Measurements from ENCODE around the gene MINDY3. TPM values are rescaled to one million over a fixed set of nuclear protein-coding genes. Genes with fewer than 3 reads are reported as not detected.

Gene MINDY3
- total RNA-seq, 2 experiments from 2014 or later = 22.3 to 26.0 TPM

DNA sequence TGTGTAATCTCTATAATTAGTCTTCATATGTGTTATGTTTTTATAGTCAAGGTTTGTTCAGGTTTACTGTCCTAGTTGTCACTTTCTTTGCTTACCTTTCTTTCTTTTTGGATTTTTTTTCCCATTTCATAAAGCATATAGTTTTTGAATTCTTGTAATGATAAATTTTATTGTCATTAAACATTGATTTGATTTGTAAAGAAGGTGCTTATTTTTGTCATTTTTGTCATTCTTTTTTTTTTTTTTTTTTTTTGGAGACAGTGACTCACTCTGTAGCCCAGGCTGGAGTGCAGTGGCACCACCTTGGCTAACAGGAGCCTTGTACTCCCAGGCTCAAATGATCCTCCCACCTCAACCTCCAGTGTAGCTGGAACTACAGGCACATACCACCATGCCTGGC, 9.6 kb upstream of the MINDY3 start:
- Mint-ChIP-seq H3K27ac (no peak overlapping the region), H3K27me3 (peaks cover 73% of the 10 kb centered on the region), H3K36me3 (ENCODE audit: low read depth) (no peaks in the 10 kb centered on the region), H3K4me1 (no peaks in the 10 kb centered on the region), H3K9me3 (peaks cover 3% of the 10 kb centered on the region), H3K4me3 (no peak overlapping the region)
- ChIA-PET POLR2A (no interaction called here), CTCF (no interaction called here)
- DNase-seq = no peak

GRCh38 chr10:15868006-15868405, 7.7 kb upstream of the MINDY3 start:
- H3K27ac Mint-ChIP-seq = no peak overlapping the region
- POLR2A ChIA-PET = no interaction called here
- H3K27me3 Mint-ChIP-seq = peaks cover 70% of the 10 kb centered on the region
- H3K36me3 Mint-ChIP-seq (ENCODE audit: low read depth) = no peaks in the 10 kb centered on the region
- no peak overlapping the region for H3K4me3 Mint-ChIP-seq
- no peaks in the 10 kb centered on the region for H3K4me1 Mint-ChIP-seq
- CTCF ChIA-PET = no interaction called here
- no peak for DNase-seq
- peaks cover under 1% of the 10 kb centered on the region for H3K9me3 Mint-ChIP-seq

DNA sequence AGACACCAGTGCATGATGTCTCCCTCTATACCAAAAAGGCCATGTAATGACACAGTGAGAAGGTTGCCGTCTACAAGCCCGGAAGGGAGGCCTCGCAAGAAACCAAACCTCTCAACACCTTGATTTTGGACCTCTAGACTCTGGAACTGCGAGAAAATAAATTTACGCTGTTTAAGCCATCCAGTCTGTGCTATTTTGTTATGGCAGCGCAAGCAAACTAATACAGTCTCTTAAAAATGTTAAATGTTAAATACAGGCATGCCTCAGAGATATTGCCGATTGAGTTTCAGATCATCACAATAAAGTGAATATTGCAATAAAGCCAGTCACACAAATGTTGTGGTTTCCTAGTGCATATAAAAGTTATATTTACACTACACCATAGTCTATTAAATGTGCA, 5.0 kb upstream of the MINDY3 start:
- no peak overlapping the region for H3K4me3 Mint-ChIP-seq
- peaks cover 5% of the 10 kb centered on the region for H3K36me3 Mint-ChIP-seq (ENCODE audit: low read depth)

GRCh38 chr10:15864419-15864818, 4.1 kb upstream of the MINDY3 start:
- ChIA-PET CTCF (no interaction called here), POLR2A (no interaction called here)
- DNase-seq = no peak
- Mint-ChIP-seq H3K4me3 (no peak overlapping the region), H3K27me3 (peaks cover 55% of the 10 kb centered on the region), H3K27ac (no peak overlapping the region), H3K36me3 (ENCODE audit: low read depth) (peaks cover 9% of the 10 kb centered on the region), H3K9me3 (peaks cover 4% of the 10 kb centered on the region), H3K4me1 (peaks cover 11% of the 10 kb centered on the region)

More for the DNA sequence above, 5.0 kb upstream of the MINDY3 start:
- ChIA-PET CTCF (no interaction called here), POLR2A (no interaction called here)
- peaks cover 59% of the 10 kb centered on the region for H3K27me3 Mint-ChIP-seq
- H3K4me1 Mint-ChIP-seq = peaks cover 6% of the 10 kb centered on the region
- H3K27ac Mint-ChIP-seq = no peak overlapping the region
- no peak for DNase-seq
- peaks cover 4% of the 10 kb centered on the region for H3K9me3 Mint-ChIP-seq

- POLR2A ChIA-PET = no interaction called here
- Mint-ChIP-seq H3K4me3 (no peak overlapping the region), H3K27ac (no peak overlapping the region), H3K36me3 (ENCODE audit: low read depth) (peaks cover 9% of the 10 kb centered on the region), H3K27me3 (peaks cover 54% of the 10 kb centered on the region), H3K9me3 (peaks cover 4% of the 10 kb centered on the region), H3K4me1 (peaks cover 15% of the 10 kb centered on the region)
- CTCF ChIA-PET = no interaction called here
- DNase-seq = no peak
Measured at GRCh38 chr10:15863733-15864132, 3.4 kb upstream of the MINDY3 start.

DNA sequence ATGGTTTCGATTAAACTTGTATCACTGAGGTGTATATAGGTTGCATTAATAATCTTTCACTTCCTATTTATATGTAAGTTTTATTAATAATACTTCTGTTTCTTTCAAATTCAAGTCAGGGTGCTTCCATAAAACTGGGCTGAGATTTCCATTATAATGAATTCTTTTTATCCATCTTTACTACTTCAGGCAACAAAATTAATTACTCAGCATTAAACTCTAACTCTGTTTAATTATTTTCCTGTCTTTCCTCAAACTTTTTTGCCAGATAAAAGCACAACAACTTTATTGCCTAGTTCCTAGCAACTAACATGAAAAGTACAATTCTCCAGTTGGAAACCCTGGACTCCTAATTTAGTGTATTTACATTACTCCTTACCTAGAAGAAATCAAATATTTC, 3.0 kb upstream of the MINDY3 start:
- no peak overlapping the region for H3K4me3 Mint-ChIP-seq
- DNase-seq = no peak
- peaks cover 51% of the 10 kb centered on the region for H3K27me3 Mint-ChIP-seq
- ChIA-PET POLR2A (no interaction called here), CTCF (no interaction called here)
- H3K27ac Mint-ChIP-seq = no peak overlapping the region
- peaks cover 9% of the 10 kb centered on the region for H3K36me3 Mint-ChIP-seq (ENCODE audit: low read depth)
- H3K9me3 Mint-ChIP-seq = peaks cover 4% of the 10 kb centered on the region
- H3K4me1 Mint-ChIP-seq = peaks cover 18% of the 10 kb centered on the region

- Mint-ChIP-seq H3K9me3 (peaks cover 4% of the 10 kb centered on the region), H3K4me1 (peaks cover 37% of the 10 kb centered on the region), H3K27me3 (peaks cover 28% of the 10 kb centered on the region), H3K4me3 (peak overlapping the region; percentile 95), H3K36me3 (ENCODE audit: low read depth) (peaks cover 20% of the 10 kb centered on the region), H3K27ac (peak overlapping the region; percentile 89)
- no peak for DNase-seq
- POLR2A ChIA-PET = no interaction called here
- CTCF ChIA-PET = no interaction called here
Measured at GRCh38 chr10:15860692-15861201, 440 bp upstream of the MINDY3 start.

GRCh38 chr10:15859509-15859905, 800 bp downstream of the MINDY3 start:
- peaks cover 17% of the 10 kb centered on the region for H3K27me3 Mint-ChIP-seq
- H3K4me1 Mint-ChIP-seq = peaks cover 41% of the 10 kb centered on the region
- H3K4me3 Mint-ChIP-seq = peak overlapping the region; percentile 95
- CTCF ChIA-PET = no interaction called here
- DNase-seq = no peak
- peaks cover 27% of the 10 kb centered on the region for H3K36me3 Mint-ChIP-seq (ENCODE audit: low read depth)
- peak overlapping the region; percentile 89 for H3K27ac Mint-ChIP-seq
- POLR2A ChIA-PET = no interaction called here
- H3K9me3 Mint-ChIP-seq = peaks cover 4% of the 10 kb centered on the region

GRCh38 chr10:15858861-15859281, 1.4 kb downstream of the MINDY3 start:
- H3K9me3 Mint-ChIP-seq = peaks cover 4% of the 10 kb centered on the region
- H3K27me3 Mint-ChIP-seq = peaks cover 12% of the 10 kb centered on the region
- peak overlapping the region; percentile 95 for H3K4me3 Mint-ChIP-seq
- ChIA-PET POLR2A (no interaction called here), CTCF (no interaction called here)
- no peak overlapping the region for H3K27ac Mint-ChIP-seq
- DNase-seq = no peak
- H3K36me3 Mint-ChIP-seq (ENCODE audit: low read depth) = peaks cover 33% of the 10 kb centered on the region
- H3K4me1 Mint-ChIP-seq = peaks cover 41% of the 10 kb centered on the region

DNA sequence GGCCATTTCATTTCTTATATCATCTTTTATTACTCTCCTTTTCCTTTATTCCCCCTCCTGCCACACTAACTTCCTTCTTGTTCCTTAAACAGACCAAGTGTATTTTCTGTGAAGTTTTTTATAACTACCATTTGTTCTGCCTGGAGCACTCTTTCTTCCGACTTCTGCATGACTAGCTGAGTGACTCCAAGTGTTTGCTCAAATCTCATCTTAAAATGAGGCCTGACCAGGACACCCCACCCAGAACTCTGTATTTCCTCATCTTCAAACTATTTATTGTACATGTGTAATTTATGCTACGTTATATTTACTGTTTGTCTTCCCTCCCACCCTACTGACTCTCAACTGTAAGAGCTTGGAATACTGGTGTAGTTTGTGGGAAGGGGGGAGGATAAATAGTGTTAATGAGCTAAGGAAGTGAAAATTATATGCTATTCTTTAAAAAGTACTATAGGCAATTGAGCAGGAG, 3.2 kb downstream of the MINDY3 start:
- peaks cover 45% of the 10 kb centered on the region for H3K36me3 Mint-ChIP-seq (ENCODE audit: low read depth)
- DNase-seq = no peak
- H3K9me3 Mint-ChIP-seq = peaks cover 9% of the 10 kb centered on the region
- CTCF ChIA-PET = interaction anchor here (0.6 to 1.0 kb wide), 2 partner anchors 9 to 743 kb away, joined by 3 read pairs; no protein-coding TSS in a partner anchor
- H3K27me3 Mint-ChIP-seq = peaks cover 4% of the 10 kb centered on the region
- H3K27ac Mint-ChIP-seq = no peak overlapping the region
- peaks cover 43% of the 10 kb centered on the region for H3K4me1 Mint-ChIP-seq
- H3K4me3 Mint-ChIP-seq = no peak overlapping the region
- POLR2A ChIA-PET = no interaction called here

DNA sequence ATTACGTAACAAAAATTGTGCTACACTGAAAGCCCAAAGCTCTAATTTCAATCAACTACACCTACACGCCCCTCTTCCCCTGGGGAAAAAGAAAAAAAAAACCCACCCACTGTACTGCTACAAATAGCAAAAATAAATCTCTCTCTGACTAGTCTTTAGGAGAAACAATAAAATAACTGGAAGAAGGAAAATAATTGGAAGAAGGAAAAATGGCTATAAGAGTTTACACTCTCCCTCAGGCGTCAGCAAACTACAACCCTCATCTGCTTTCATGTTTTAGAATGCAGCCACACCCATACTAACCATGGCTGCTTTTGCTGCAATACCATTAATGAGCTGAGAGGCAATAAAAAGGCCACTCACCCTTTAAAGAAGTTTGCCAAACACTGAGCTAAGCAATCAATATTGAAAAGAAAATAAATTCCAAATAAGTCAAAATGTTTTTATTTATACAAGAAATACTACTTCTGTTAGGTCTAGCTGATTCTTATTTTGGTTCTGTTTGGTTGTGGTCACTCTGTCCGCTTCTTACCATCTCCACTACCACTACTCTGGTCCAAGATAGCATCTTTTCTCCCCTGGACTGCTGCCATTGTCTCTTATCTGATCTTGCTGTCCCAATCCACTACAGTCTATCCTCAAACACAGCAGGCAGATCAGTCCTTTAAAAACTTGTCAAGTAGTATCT, 3.8 kb downstream of the MINDY3 start:
- POLR2A ChIA-PET = no interaction called here
- Mint-ChIP-seq H3K4me1 (peaks cover 43% of the 10 kb centered on the region), H3K27me3 (no peaks in the 10 kb centered on the region), H3K4me3 (no peak overlapping the region), H3K27ac (no peak overlapping the region), H3K36me3 (ENCODE audit: low read depth) (peaks cover 52% of the 10 kb centered on the region), H3K9me3 (peaks cover 11% of the 10 kb centered on the region)
- CTCF ChIA-PET = no interaction called here
- no peak for DNase-seq

DNA sequence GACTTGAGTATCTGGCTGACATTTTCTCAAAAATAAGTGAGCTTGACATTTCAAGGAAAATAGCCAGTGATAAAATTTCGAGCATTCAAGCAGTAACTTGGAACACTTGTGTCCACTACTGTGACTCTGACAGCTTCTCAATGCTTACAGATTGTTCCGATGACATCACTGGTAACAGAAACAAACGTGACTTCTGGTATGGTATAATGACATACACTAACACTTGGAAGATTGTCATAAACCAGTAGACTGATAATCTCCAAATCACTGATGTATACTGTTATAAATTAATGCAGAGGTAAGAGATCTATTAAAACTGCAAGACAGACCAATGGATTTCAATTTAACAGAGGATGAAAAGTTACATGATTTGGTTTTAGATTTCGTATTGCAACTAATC, 6.5 kb downstream of the MINDY3 start:
- CTCF ChIA-PET = no interaction called here
- Mint-ChIP-seq H3K27ac (no peak overlapping the region), H3K4me3 (no peak overlapping the region), H3K4me1 (peaks cover 32% of the 10 kb centered on the region), H3K36me3 (ENCODE audit: low read depth) (peaks cover 68% of the 10 kb centered on the region), H3K9me3 (peaks cover 26% of the 10 kb centered on the region), H3K27me3 (no peaks in the 10 kb centered on the region)
- POLR2A ChIA-PET = no interaction called here
- no peak for DNase-seq

GRCh38 chr10:15852111-15852557, 8.2 kb downstream of the MINDY3 start:
- Mint-ChIP-seq H3K4me1 (peaks cover 19% of the 10 kb centered on the region), H3K4me3 (no peak overlapping the region), H3K27ac (no peak overlapping the region), H3K36me3 (ENCODE audit: low read depth) (peaks cover 75% of the 10 kb centered on the region), H3K9me3 (peaks cover 26% of the 10 kb centered on the region), H3K27me3 (no peaks in the 10 kb centered on the region)
- ChIA-PET POLR2A (no interaction called here), CTCF (no interaction called here)
- no peak for DNase-seq
